ENCODE results near the gene SBF2. TPM values are rescaled to one million over a fixed set of nuclear protein-coding genes. Genes with fewer than 3 reads are reported as not detected.

The SBF2 gene
- total RNA-seq, 4 donors from 2014 or later: 53.8 to 125 (median 76.4) TPM

GRCh38 chr11:9839550-9839949, 454.5 kb downstream of the SBF2 start:
- ATAC-seq (ENCODE audit: low FRiP score): no peak
- DNase-seq (ENCODE audit: low spot score): no peak
- TF ChIP-seq CTCF (IDR thresholded peaks at IDR 0.05): no peak

- no peak for DNase-seq (ENCODE audit: low spot score)
- ATAC-seq (ENCODE audit: low FRiP score): no peak
- TF ChIP-seq CTCF (IDR thresholded peaks at IDR 0.05): no peak
These were observed 455.1 kb downstream of the SBF2 start for GRCh38 chr11:9838961-9839360.

GRCh38 chr11:9838229-9838628, 455.8 kb downstream of the SBF2 start:
- ATAC-seq (ENCODE audit: low FRiP score): no peak
- no peak for DNase-seq (ENCODE audit: low spot score)
- TF ChIP-seq CTCF (IDR thresholded peaks at IDR 0.05): no peak

GRCh38 chr11:9834291-9834690, 459.7 kb downstream of the SBF2 start:
- DNase-seq (ENCODE audit: low spot score) (no peak), ATAC-seq (ENCODE audit: low FRiP score) (no peak)
- no peak for TF ChIP-seq CTCF (IDR thresholded peaks at IDR 0.05)

- no peak for DNase-seq (ENCODE audit: low spot score)
- no peak for ATAC-seq (ENCODE audit: low FRiP score)
- no peak for TF ChIP-seq CTCF (IDR thresholded peaks at IDR 0.05)
These were observed 462.9 kb downstream of the SBF2 start for GRCh38 chr11:9831122-9831521.

- DNase-seq (ENCODE audit: low spot score) (no peak), ATAC-seq (ENCODE audit: low FRiP score) (no peak)
- TF ChIP-seq CTCF (IDR thresholded peaks at IDR 0.05): no peak
These were observed 466.3 kb downstream of the SBF2 start for GRCh38 chr11:9827708-9828107.

- ATAC-seq (ENCODE audit: low FRiP score): no peak
- TF ChIP-seq CTCF (IDR thresholded peaks at IDR 0.05): no peak
- DNase-seq (ENCODE audit: low spot score): no peak
These were observed 467.6 kb downstream of the SBF2 start for GRCh38 chr11:9826390-9826789.
